H9 (cell line): ENCODE data around the gene KCNN3. TPM values are rescaled to one million over a fixed set of nuclear protein-coding genes. Genes with fewer than 3 reads are reported as not detected.

Source experiments
- DNase-seq: peaks from one replicate; pipeline ENCODE4 v3.0.0-alpha.2; 2017
- H2AFZ ChIP-seq: one replicate; pipeline ENCODE4 v1.6.1; 2013; ENCODE audit warnings: mild to moderate bottlenecking, low read length, control low read depth, moderate library complexity
- H2AK5ac ChIP-seq: 2 replicates; pipeline ENCODE4 v1.6.1; 2013; ENCODE audit warnings: low read length, control low read depth, mixed read lengths; ENCODE audit not compliant: insufficient read length
- H2BK120ac ChIP-seq: one replicate; pipeline ENCODE4 v1.6.1; 2013; ENCODE audit warnings: low read depth, mild to moderate bottlenecking, low read length, control low read depth, inconsistent platforms; ENCODE audit not compliant: poor library complexity, severe bottlenecking
- H2BK12ac ChIP-seq: 2 replicates; pipeline ENCODE4 v1.6.1; 2013; ENCODE audit warnings: low read length, control low read depth, mixed read lengths, low read depth; ENCODE audit not compliant: insufficient read length
- H2BK15ac ChIP-seq: 2 replicates; pipeline ENCODE4 v1.6.1; 2013; ENCODE audit warnings: low read depth, low read length, control low read depth
- H2BK20ac ChIP-seq: one replicate; pipeline ENCODE4 v1.6.1; 2013; ENCODE audit warnings: low read depth, mild to moderate bottlenecking, low read length, control low read depth, inconsistent platforms; ENCODE audit not compliant: poor library complexity, severe bottlenecking
- H2BK5ac ChIP-seq: 2 replicates; pipeline ENCODE4 v1.6.1; 2013; ENCODE audit warnings: low read length, control low read depth, mixed read lengths; ENCODE audit not compliant: insufficient read length
- H3K14ac ChIP-seq: 2 replicates; pipeline ENCODE4 v1.6.1; 2013; ENCODE audit warnings: low read length, control low read depth; ENCODE audit not compliant: insufficient read depth
- H3K18ac ChIP-seq: 2 replicates; pipeline ENCODE4 v1.6.1; 2013; ENCODE audit warnings: low read depth, mild to moderate bottlenecking, mixed read lengths, low read length, control low read depth; ENCODE audit not compliant: insufficient read length
- H3K23ac ChIP-seq: 2 replicates; pipeline ENCODE4 v1.6.1; 2013; ENCODE audit warnings: low read length, control low read depth, mixed read lengths, low read depth; ENCODE audit not compliant: insufficient read length
- H3K23me2 ChIP-seq: 2 replicates; pipeline ENCODE4 v1.6.1; 2013; ENCODE audit warnings: low read depth, mild to moderate bottlenecking, mixed read lengths, low read length, control low read depth; ENCODE audit not compliant: insufficient read length, poor library complexity, severe bottlenecking
- H3K27ac ChIP-seq: 2 replicates; pipeline ENCODE4 v1.5.1; 2013; ENCODE audit warnings: low read length, control low read depth, mixed read lengths, low read depth; ENCODE audit not compliant: insufficient read length
- H3K27me3 ChIP-seq: 2 replicates; pipeline ENCODE4 v1.6.1; 2013; ENCODE audit warnings: low read length, control low read depth, inconsistent platforms; ENCODE audit not compliant: insufficient read depth
- H3K4ac ChIP-seq: 2 replicates; pipeline ENCODE4 v1.6.1; 2013; ENCODE audit warnings: low read depth, mild to moderate bottlenecking, control low read depth, inconsistent platforms, low read length, moderate library complexity
- H3K4me1 ChIP-seq: 2 replicates; pipeline ENCODE4 v1.6.1; 2013; ENCODE audit warnings: low read length, control low read depth, inconsistent platforms; ENCODE audit not compliant: insufficient read depth
- H3K4me2 ChIP-seq: 2 replicates; pipeline ENCODE4 v1.6.1; 2013; ENCODE audit warnings: low read length, control low read depth, mixed read lengths; ENCODE audit not compliant: insufficient read length, insufficient read depth
- H3K56ac ChIP-seq: 2 replicates; pipeline ENCODE4 v1.6.1; 2013; ENCODE audit warnings: low read depth, mild to moderate bottlenecking, mixed read lengths, low read length, control low read depth; ENCODE audit not compliant: insufficient read length
- H3K79me1 ChIP-seq: 2 replicates; pipeline ENCODE4 v1.6.1; 2013; ENCODE audit warnings: low read depth, mild to moderate bottlenecking, moderate library complexity, low read length, control low read depth, inconsistent platforms; ENCODE audit not compliant: insufficient read depth, poor library complexity, severe bottlenecking
- H3K79me2 ChIP-seq: 2 replicates; pipeline ENCODE4 v1.6.1; 2013; ENCODE audit warnings: low read length, control low read depth, inconsistent platforms; ENCODE audit not compliant: insufficient read depth
- H3K9ac ChIP-seq: 2 replicates; pipeline ENCODE4 v1.6.1; 2013; ENCODE audit warnings: low read length, control low read depth, mixed read lengths; ENCODE audit not compliant: insufficient read length; ENCODE audit errors: extremely low read depth
- H3K9me3 ChIP-seq: one replicate; pipeline ENCODE4 v1.6.1; 2013; ENCODE audit warnings: low read depth, low read length, inconsistent platforms; ENCODE audit not compliant: control insufficient read depth
- H3T11ph ChIP-seq: one replicate; pipeline ENCODE4 v1.6.1; 2013; ENCODE audit warnings: mild to moderate bottlenecking, low read length, control low read depth, inconsistent platforms
- H4K20me1 ChIP-seq: one replicate; pipeline ENCODE4 v1.6.1; 2013; ENCODE audit not compliant: control insufficient read depth, insufficient read length, insufficient read depth
- H4K5ac ChIP-seq: 2 replicates; pipeline ENCODE4 v1.6.1; 2013; ENCODE audit warnings: low read depth, mild to moderate bottlenecking, mixed read lengths, low read length, control low read depth; ENCODE audit not compliant: insufficient read length
- H4K8ac ChIP-seq: replicated peaks from 2 replicates; pipeline ENCODE4 v1.6.1; 2013; ENCODE audit warnings: low read length, control low read depth, mixed read lengths, low read depth; ENCODE audit not compliant: insufficient read length
- H4K91ac ChIP-seq: 2 replicates; pipeline ENCODE4 v1.6.1; 2013; ENCODE audit warnings: low read depth, mild to moderate bottlenecking, moderate library complexity, mixed read lengths, low read length, control low read depth; ENCODE audit not compliant: insufficient read length
- H3K27ac Mint-ChIP-seq, 3 experiments: 2 replicates in 2 of 3; 3 replicates in 1 of 3; pipeline ENCODE4 v1.8.0; 2020 to 2021; ENCODE audit warnings: mixed read lengths in 3 of 3, mild to moderate bottlenecking in 1 of 3, moderate library complexity in 1 of 3
- H3K27me3 Mint-ChIP-seq: 2 replicates; pipeline ENCODE4 v1.8.0; 2021; ENCODE audit warnings: low read depth, mild to moderate bottlenecking, moderate library complexity, mixed read lengths
- H3K36me3 Mint-ChIP-seq, 3 experiments: 2 replicates in 2 of 3; 3 replicates in 1 of 3; pipeline ENCODE4 v1.8.0; 2020 to 2021; ENCODE audit warnings: low read depth in 3 of 3, mixed read lengths in 3 of 3; ENCODE audit not compliant: insufficient read depth in 1 of 3
- H3K4me1 Mint-ChIP-seq, 2 experiments: 2 replicates each; pipeline ENCODE4 v1.8.0; 2020; ENCODE audit warnings: mixed read lengths in 2 of 2
- H3K4me3 Mint-ChIP-seq, 2 experiments: 2 replicates in 1 of 2; 3 replicates in 1 of 2; pipeline ENCODE4 v1.8.0; 2020 to 2021; ENCODE audit warnings: mild to moderate bottlenecking in 2 of 2, mixed read lengths in 2 of 2, moderate library complexity in 1 of 2
- H3K9me3 Mint-ChIP-seq, 2 experiments: 2 replicates in 1 of 2; 3 replicates in 1 of 2; pipeline ENCODE4 v1.8.0; 2020; ENCODE audit warnings: mild to moderate bottlenecking in 2 of 2, mixed read lengths in 2 of 2, moderate library complexity in 1 of 2
- CTCF ChIP-seq: fragments of 200-600 bp; sonication (generic); conservative IDR thresholded peaks from 3 replicates; pipeline ENCODE4 v1.8.0; 2021; ENCODE audit warnings: antibody characterized with exemption, mild to moderate bottlenecking
- WGBS: extraction: QIAGEN DNeasy Blood & Tissue Kit; methylation state at CpG from one replicate; pipeline ENCODE4 v1.1.7; 2013; ENCODE audit warnings: missing lambda C conversion rate, low lambda C conversion rate, mixed read lengths; ENCODE audit not compliant: insufficient read length; ENCODE audit errors: extremely low coverage; 5-methylcytosine and 5-hydroxymethylcytosine counted together
- total RNA-seq: library from RNA; stranded (reverse); gene quantifications from 2 replicates; pipeline ENCODE4 v1.2.1, GENCODE V29; 2021

The KCNN3 gene
- total RNA-seq, 1 experiment from 2014 or later, result 0.83 TPM

GRCh38 chr1:154799188-154799587 is 70.9 kb downstream of the KCNN3 start:
- peaks cover 12% of the 10 kb centered on the region for H3K27me3 Mint-ChIP-seq
- H3K18ac ChIP-seq, result no peak overlapping the region

More at GRCh38 chr1:154799188-154799587, 70.9 kb downstream of the KCNN3 start:
- H2BK15ac ChIP-seq, result no peak overlapping the region
- no peaks in the 10 kb centered on the region for H3K79me1 ChIP-seq
- WGBS, result no CpG with 5 or more reads among the region's 5 CpGs
- H3K23ac ChIP-seq, result no peak overlapping the region
- H4K5ac ChIP-seq, result no peak overlapping the region
- no peak overlapping the region for H3K27ac ChIP-seq
- H4K91ac ChIP-seq, result no peak overlapping the region
- no peak overlapping the region for H3T11ph ChIP-seq
- no peaks in the 10 kb centered on the region for H3K4me1 ChIP-seq
- H2AFZ ChIP-seq, result no peak overlapping the region
- H2AK5ac ChIP-seq, result no peak overlapping the region
- 0 out of 4 replicates have a peak, but pooled peaks cover 0 to 1% of the 10 kb centered on the region in 2 experiments for H3K4me1 Mint-ChIP-seq
- H3K4me3 Mint-ChIP-seq, result no peak overlapping the region
- H2BK5ac ChIP-seq, result no peak overlapping the region
- H4K8ac ChIP-seq, result no peak overlapping the region
- H3K23me2 ChIP-seq, result no peaks in the 10 kb centered on the region
- H3K36me3 Mint-ChIP-seq, result no peaks in the 10 kb centered on the region
- no peaks in the 10 kb centered on the region for H3K9me3 ChIP-seq
- TF ChIP-seq CTCF, result no peak
- no peak overlapping the region for H2BK12ac ChIP-seq
- H3K27ac Mint-ChIP-seq, result no peak overlapping the region
- H2BK120ac ChIP-seq, result no peak overlapping the region
- H2BK20ac ChIP-seq, result no peak overlapping the region
- H3K79me2 ChIP-seq, result no peaks in the 10 kb centered on the region
- H3K56ac ChIP-seq, result no peak overlapping the region
- no peak overlapping the region for H3K9ac ChIP-seq
- no peak overlapping the region for H3K4me2 ChIP-seq
- no peak overlapping the region for H3K14ac ChIP-seq
- H3K9me3 Mint-ChIP-seq, result no peaks in the 10 kb centered on the region
- no peak for DNase-seq
- H3K27me3 ChIP-seq, result no peaks in the 10 kb centered on the region
- H4K20me1 ChIP-seq, result no peaks in the 10 kb centered on the region
- no peak overlapping the region for H3K4ac ChIP-seq
